HG02678 (cell line): Measurements from ENCODE around the gene DCAF8L2.
"Not testable (repeated sequence)": the region's sequence is repeated elsewhere in the genome, so short reads cannot be mapped to it uniquely, and the experiment has no call there.

ENCODE experiments used
- ATAC-seq: cut with Tn5 transposase; IDR thresholded peaks from one replicate; pipeline ENCODE4 v1.9.1; 2021; ENCODE audit warnings: mild to moderate bottlenecking, moderate library complexity; ENCODE audit not compliant: unreplicated experiment

Gene DCAF8L2

GRCh38 chrX:27675493-27675892 is 85.3 kb downstream of the DCAF8L2 start:
- ATAC-seq = no peak

DNA sequence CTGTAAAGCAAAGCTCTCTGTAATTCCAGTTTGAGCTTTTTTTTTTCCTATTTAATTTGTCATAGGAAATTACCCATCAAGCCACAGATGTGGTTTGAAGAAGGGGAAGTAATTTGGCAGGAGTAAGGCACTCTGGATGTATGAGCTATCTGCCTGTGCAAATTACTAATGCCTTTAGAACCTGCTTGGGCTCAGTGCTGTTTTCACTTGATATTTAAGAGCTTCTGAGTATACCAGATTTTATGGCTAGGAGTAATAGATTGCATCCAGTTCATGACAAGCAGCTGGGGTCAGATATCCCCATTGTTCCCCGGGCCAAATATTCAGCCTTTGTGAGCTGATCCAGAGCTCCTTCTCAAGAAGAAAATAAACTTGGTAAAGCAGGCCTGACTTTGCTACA is 89.1 kb downstream of the DCAF8L2 start:
- no peak for ATAC-seq

GRCh38 chrX:27680726-27681125 is 90.6 kb downstream of the DCAF8L2 start:
- ATAC-seq = no peak

- not testable (repeated sequence) for ATAC-seq
These were observed 93.5 kb downstream of the DCAF8L2 start for GRCh38 chrX:27683566-27684208.

- no peak for ATAC-seq
These were observed 104.5 kb downstream of the DCAF8L2 start for GRCh38 chrX:27694667-27695066.

GRCh38 chrX:27706526-27706925 is 116.4 kb downstream of the DCAF8L2 start:
- ATAC-seq = no peak

GRCh38 chrX:27715610-27716009 is 125.5 kb downstream of the DCAF8L2 start:
- ATAC-seq = no peak

DNA sequence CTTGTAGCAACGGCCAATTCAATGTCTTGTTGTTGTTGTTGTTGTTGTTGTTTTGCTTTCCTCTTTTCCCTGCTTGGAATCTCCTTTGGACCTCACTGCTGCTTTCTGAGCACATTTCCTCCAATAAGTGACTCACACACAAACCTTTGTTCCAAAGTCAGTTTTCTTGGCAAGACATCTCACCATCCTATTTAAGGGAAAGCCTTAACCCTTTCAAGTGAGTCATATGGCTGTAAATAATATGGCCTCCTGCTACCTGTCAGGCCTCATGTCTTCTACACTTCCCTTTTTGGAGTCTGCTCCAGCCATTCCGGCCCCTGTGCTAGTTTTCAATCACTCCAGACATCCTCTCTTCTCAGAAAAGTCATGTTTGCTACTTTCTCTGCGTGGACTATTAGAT is 138.1 kb downstream of the DCAF8L2 start:
- no peak for ATAC-seq

GRCh38 chrX:27731962-27732361 is 141.8 kb downstream of the DCAF8L2 start:
- no peak for ATAC-seq

DNA sequence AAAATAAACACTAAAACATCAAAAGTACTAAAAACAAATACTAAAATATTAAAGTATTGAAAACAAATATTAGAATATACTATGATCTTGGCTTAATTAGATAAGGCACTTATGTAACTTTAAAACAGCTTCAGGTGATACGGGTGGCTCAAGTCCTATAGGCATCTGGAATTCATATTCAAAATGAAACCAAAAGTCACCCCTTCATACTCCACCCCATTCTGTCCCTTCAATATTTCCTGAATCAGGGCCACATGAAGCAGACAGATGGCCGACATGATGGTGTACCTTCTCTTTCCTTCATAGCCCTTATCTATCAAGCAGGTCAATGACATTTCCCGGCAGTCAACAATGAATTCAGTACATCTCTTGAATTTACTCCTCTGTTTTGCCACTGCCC is 145.8 kb downstream of the DCAF8L2 start:
- no peak for ATAC-seq

DNA sequence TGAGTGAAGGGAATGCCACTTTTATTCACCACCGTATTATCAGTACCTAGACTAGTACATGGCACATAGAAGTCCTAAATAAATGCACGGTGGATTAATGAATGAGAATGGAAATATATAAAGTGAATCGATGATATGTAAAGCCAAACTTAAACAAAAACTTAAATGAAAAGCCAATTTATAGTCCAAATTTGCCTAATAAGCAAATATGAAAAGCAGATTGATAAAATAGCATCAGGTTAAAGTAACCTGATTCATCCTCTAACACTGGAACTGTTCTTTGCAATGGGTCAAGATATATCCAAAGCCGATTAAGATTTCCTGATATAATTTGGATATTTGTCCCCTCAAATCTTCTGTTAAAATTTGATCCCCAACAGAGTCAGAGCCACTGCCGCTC is 150.8 kb downstream of the DCAF8L2 start:
- ATAC-seq = no peak

DNA sequence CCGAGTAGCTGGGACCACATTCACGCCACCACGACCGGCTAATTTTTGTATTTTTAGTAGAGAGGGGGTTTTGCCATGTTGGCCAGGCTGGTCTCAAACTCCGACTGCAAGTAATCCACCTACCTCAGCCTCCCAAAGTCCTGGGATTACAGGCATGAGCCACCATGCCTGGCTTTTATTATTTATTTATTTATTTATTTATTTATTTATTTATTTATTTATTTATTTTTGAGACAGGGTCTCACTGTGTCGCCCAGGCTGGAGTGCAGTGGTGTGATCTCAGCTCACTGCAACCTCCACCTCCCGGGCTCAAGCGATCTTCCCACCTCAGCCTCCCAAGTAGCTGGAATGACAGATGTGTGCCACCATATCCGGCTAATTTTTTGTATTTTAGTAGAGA is 153.4 kb downstream of the DCAF8L2 start:
- ATAC-seq = not testable (repeated sequence)

GRCh38 chrX:27746516-27746915 is 156.4 kb downstream of the DCAF8L2 start:
- no peak for ATAC-seq

GRCh38 chrX:27750298-27750697 is 160.2 kb downstream of the DCAF8L2 start:
- not testable (repeated sequence) for ATAC-seq

GRCh38 chrX:27751976-27752375 is 161.8 kb downstream of the DCAF8L2 start:
- ATAC-seq = no peak

GRCh38 chrX:27765718-27766117 is 175.6 kb downstream of the DCAF8L2 start:
- ATAC-seq = no peak

- no peak for ATAC-seq
These were observed 177.2 kb downstream of the DCAF8L2 start for GRCh38 chrX:27767387-27767786.

DNA sequence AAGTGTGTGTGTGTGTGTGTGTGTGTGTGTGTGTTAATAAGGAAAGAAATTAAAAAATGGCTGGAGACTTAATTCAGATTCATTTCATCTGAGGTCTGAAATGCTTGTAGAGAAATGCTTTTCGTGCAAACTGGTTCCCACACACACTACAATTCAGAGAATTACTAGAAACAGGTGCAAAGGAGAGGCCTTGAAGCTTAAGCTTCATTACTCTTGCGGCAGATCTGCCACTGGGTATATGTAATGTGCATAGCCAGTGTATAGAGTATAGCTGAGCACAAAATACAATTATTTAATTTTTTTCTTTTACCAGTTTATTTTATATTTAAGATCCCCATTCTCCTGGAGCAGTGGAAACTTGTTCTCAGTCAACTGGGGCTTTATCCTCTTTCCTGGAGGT is 185.8 kb downstream of the DCAF8L2 start:
- no peak for ATAC-seq

DNA sequence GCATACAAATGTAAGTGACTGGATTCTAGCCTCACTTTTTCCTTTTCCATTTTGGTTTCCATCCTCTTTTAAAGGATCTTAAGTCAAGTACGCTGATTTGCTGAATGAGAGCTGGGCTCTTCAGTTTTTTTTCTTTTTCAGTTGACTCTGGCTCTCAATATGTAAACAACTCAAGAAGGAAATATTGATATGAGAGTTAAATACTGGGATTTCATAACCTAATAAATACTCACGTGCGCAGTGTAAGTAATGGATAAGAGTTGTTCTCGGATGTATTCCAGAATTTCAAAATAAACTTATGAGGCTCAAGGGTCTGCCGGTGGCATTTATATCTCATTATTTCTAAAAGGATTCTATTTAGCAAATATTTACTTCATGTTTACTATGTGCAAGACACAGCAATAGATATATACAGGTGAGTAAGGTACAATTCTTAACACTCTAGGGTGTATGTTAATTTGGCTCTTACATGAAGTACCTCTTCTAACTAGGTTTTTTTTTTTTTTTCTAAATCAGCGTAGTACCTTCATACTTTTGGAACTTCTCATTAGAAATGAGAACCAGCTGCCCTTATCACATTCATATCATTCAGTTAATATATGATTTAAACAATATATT is 206.6 kb downstream of the DCAF8L2 start:
- no peak for ATAC-seq

- ATAC-seq = no peak
These were observed 207.4 kb downstream of the DCAF8L2 start for GRCh38 chrX:27797575-27797974.
